ENCODE measurements around the gene METAP1D. TPM values are rescaled to one million over a fixed set of nuclear protein-coding genes. Genes with fewer than 3 reads are reported as not detected.
A peak's percentile ranks its signal among the peaks of the same experiment; 100 is the strongest.

The METAP1D gene
- total RNA-seq, 1 donor from 2014 or later = 8.2 TPM

DNA sequence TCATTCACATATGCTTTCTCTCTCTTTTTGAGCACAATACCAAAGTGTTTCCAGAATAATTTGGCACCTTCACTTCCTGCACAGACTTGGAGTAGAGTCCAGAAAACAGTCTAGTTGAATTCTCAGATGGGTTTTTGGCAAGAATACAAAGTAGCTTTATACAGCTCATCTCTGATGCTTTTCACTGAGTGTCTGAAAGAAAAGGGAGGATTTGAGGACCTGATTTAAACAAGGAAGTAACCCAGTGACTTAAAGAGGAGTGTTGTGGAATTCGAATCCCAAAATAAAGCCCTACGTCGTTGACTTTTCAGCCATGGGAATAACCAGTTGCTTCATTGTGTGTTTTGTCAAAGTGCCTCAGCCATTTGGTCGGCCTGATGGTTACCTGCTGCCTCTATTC, 31.8 kb downstream of the METAP1D start:
- H3K4me3 Mint-ChIP-seq = no peak overlapping the region
- H3K27me3 Mint-ChIP-seq (ENCODE audit: insufficient read depth, low read depth) = no peaks in the 10 kb centered on the region
- H2AFZ ChIP-seq (replicated peaks) = peak overlapping the region; percentile 84
- H3K9ac ChIP-seq = no peak overlapping the region
- peaks cover 27% of the 10 kb centered on the region for H3K4me1 ChIP-seq
- peaks cover 12% of the 10 kb centered on the region for H3K4me1 Mint-ChIP-seq
- H3K27ac ChIP-seq = no peak overlapping the region
- H3K36me3 ChIP-seq = no peaks in the 10 kb centered on the region
- no peak overlapping the region for H3K27ac Mint-ChIP-seq
- peak; percentile 10 for DNase-seq (ENCODE audit: low spot score)
- H3K4me2 ChIP-seq = peak overlapping the region; percentile 37
- no peaks in the 10 kb centered on the region for H3K36me3 Mint-ChIP-seq
- H3K4me3 ChIP-seq = no peak overlapping the region
- H3K27me3 ChIP-seq = no peaks in the 10 kb centered on the region
- H3K79me2 ChIP-seq (ENCODE audit: low read depth) = no peaks in the 10 kb centered on the region
- no peaks in the 10 kb centered on the region for H3K9me3 Mint-ChIP-seq
- no peaks in the 10 kb centered on the region for H4K20me1 ChIP-seq (ENCODE audit: low read depth)
- H3F3A ChIP-seq (ENCODE audit: low read depth) = peaks cover 25% of the 10 kb centered on the region
- H3K9me3 ChIP-seq (ENCODE audit: low read depth) = no peaks in the 10 kb centered on the region
- TF ChIP-seq EZH2phosphoT487 (IDR thresholded peaks at IDR 0.05) = no peak
- TF ChIP-seq EZH2 (IDR thresholded peaks at IDR 0.05) = no peak
- TF ChIP-seq, protein P1, sequence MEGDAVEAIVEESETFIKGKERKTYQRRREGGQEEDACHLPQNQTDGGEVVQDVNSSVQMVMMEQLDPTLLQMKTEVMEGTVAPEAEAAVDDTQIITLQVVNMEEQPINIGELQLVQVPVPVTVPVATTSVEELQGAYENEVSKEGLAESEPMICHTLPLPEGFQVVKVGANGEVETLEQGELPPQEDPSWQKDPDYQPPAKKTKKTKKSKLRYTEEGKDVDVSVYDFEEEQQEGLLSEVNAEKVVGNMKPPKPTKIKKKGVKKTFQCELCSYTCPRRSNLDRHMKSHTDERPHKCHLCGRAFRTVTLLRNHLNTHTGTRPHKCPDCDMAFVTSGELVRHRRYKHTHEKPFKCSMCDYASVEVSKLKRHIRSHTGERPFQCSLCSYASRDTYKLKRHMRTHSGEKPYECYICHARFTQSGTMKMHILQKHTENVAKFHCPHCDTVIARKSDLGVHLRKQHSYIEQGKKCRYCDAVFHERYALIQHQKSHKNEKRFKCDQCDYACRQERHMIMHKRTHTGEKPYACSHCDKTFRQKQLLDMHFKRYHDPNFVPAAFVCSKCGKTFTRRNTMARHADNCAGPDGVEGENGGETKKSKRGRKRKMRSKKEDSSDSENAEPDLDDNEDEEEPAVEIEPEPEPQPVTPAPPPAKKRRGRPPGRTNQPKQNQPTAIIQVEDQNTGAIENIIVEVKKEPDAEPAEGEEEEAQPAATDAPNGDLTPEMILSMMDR (IDR thresholded peaks at IDR 0.05) = no peak

DNA sequence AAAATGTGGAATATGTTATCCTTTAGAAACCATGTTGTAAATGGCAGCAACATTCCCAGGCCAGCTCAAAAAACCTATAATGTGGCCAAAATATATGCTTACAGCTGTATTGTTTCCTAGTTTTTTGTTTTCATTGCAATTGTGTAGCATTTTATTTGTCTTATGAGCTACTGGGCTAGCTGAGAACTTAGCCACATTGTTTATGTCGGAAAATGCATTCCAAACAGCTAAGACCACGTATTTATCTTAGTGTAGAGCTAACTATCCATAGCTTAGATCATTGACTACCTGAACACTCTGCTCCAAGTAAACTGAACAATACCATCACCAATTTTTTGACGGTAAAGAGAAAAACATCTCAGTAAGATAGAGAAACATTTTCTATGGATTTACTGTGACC, 38.4 kb downstream of the METAP1D start:
- Mint-ChIP-seq H3K27me3 (ENCODE audit: insufficient read depth, low read depth) (no peaks in the 10 kb centered on the region), H3K4me1 (peaks cover 6% of the 10 kb centered on the region), H3K27ac (no peak overlapping the region), H3K36me3 (no peaks in the 10 kb centered on the region), H3K9me3 (no peaks in the 10 kb centered on the region), H3K4me3 (no peak overlapping the region)
- Histone ChIP-seq H3K9me3 (ENCODE audit: low read depth) (no peaks in the 10 kb centered on the region), H3K9ac (no peak overlapping the region), H3F3A (ENCODE audit: low read depth) (peaks cover 7% of the 10 kb centered on the region), H3K4me3 (no peak overlapping the region), H3K4me1 (no peaks in the 10 kb centered on the region), H3K27me3 (no peaks in the 10 kb centered on the region), H3K4me2 (no peak overlapping the region), H3K79me2 (ENCODE audit: low read depth) (no peaks in the 10 kb centered on the region), H3K27ac (no peak overlapping the region), H2AFZ (replicated peaks) (no peak overlapping the region), H4K20me1 (ENCODE audit: low read depth) (no peaks in the 10 kb centered on the region), H3K36me3 (no peaks in the 10 kb centered on the region)
- no peak for DNase-seq (ENCODE audit: low spot score)
- no peak for TF ChIP-seq EZH2 (IDR thresholded peaks at IDR 0.05)
- TF ChIP-seq, protein P1 (IDR thresholded peaks at IDR 0.05) = no peak
- TF ChIP-seq EZH2phosphoT487 (IDR thresholded peaks at IDR 0.05) = no peak

DNA sequence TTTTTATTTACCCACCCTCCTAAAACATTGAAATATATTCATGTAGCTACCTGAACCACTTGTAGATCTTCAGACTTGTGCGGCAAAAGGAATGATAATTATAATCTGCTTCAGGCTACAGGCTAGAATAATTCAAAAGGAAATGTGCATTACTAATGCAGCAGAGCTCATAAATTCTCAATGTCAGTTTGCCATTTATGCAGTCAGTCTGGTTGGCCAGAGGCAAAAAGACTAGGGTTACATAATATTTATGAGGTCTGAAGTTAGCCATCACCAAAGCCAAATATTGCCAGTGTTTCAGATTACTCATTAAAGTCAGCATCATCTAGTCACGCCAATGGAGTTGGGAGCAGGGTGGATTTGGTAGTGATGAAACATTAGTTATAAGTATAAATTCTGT, 38.9 kb downstream of the METAP1D start:
- no peak overlapping the region for H3K27ac Mint-ChIP-seq
- Histone ChIP-seq H3K9ac (no peak overlapping the region), H3K79me2 (ENCODE audit: low read depth) (no peaks in the 10 kb centered on the region), H3K36me3 (no peaks in the 10 kb centered on the region), H3K4me3 (no peak overlapping the region), H3K4me1 (no peaks in the 10 kb centered on the region), H4K20me1 (ENCODE audit: low read depth) (no peaks in the 10 kb centered on the region), H3K4me2 (no peak overlapping the region), H2AFZ (replicated peaks) (no peak overlapping the region), H3K9me3 (ENCODE audit: low read depth) (no peaks in the 10 kb centered on the region), H3K27ac (no peak overlapping the region), H3F3A (ENCODE audit: low read depth) (peaks cover 9% of the 10 kb centered on the region), H3K27me3 (no peaks in the 10 kb centered on the region)
- H3K36me3 Mint-ChIP-seq = no peaks in the 10 kb centered on the region
- H3K27me3 Mint-ChIP-seq (ENCODE audit: insufficient read depth, low read depth) = no peaks in the 10 kb centered on the region
- no peak overlapping the region for H3K4me3 Mint-ChIP-seq
- no peak for DNase-seq (ENCODE audit: low spot score)
- H3K9me3 Mint-ChIP-seq = no peaks in the 10 kb centered on the region
- peaks cover 6% of the 10 kb centered on the region for H3K4me1 Mint-ChIP-seq
- TF ChIP-seq EZH2 (IDR thresholded peaks at IDR 0.05) (no peak), EZH2phosphoT487 (IDR thresholded peaks at IDR 0.05) (no peak)
- TF ChIP-seq, protein P1 (IDR thresholded peaks at IDR 0.05) = no peak

Measured in neural progenitor cell (in vitro differentiated cells).